OCI-LY1 (cell line): Measurements from ENCODE around the gene TACC3.

Experiments
- EZH2 ChIP-seq: fragments of 200-600 bp; sonication (generic), shearing (Covaris generic); IDR thresholded peaks from 2 replicates; pipeline ENCODE4 v1.8.0; 2017; ENCODE audit warnings: borderline replicate concordance, mixed run types, mild to moderate bottlenecking, antibody characterized with exemption, low read length, moderate library complexity, mixed read lengths
- TF ChIP-seq, protein P1 (sequence below): fragments of 200-600 bp; sonication (generic), shearing (Covaris generic); IDR thresholded peaks from 2 replicates; pipeline ENCODE4 v1.5.1; 2017; ENCODE audit warnings: mild to moderate bottlenecking, antibody characterized with exemption, low read length, moderate library complexity, mixed read lengths

DNA sequence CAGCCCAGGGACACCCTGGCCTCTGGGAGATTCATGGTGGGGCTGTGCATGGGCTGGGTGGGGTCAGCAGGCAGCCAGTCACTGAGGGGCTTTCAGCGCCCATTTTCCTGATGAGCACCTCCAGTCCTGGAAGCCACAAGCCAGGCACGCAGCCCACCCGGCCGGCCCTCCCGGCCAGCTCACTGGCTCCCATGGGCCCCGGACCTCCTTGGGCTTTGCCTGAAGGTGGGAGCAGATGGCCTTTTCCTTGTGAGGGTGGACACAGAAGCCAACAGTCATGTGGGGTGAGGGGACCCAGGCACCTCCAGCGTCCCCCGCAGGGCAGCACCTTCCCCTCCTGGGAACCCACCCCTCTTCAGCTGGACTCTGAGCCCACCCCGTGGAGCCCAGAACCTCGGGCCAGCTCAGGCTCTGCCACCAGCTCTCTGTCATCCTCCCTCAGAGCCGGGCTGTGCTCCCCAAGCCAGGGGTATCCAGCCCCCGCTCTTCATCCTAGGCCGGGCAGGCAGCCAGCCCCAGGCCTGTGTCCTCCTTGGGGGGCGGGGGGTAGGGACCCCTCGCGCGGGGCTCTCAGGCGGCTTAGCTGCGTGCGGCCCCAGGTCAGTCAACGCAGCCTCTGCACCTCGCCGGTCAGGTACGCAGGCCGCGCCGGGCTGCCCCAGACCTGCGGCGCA is 71.0 kb downstream of the TACC3 start:
- TF ChIP-seq, protein P1, sequence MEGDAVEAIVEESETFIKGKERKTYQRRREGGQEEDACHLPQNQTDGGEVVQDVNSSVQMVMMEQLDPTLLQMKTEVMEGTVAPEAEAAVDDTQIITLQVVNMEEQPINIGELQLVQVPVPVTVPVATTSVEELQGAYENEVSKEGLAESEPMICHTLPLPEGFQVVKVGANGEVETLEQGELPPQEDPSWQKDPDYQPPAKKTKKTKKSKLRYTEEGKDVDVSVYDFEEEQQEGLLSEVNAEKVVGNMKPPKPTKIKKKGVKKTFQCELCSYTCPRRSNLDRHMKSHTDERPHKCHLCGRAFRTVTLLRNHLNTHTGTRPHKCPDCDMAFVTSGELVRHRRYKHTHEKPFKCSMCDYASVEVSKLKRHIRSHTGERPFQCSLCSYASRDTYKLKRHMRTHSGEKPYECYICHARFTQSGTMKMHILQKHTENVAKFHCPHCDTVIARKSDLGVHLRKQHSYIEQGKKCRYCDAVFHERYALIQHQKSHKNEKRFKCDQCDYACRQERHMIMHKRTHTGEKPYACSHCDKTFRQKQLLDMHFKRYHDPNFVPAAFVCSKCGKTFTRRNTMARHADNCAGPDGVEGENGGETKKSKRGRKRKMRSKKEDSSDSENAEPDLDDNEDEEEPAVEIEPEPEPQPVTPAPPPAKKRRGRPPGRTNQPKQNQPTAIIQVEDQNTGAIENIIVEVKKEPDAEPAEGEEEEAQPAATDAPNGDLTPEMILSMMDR: no peak
- no peak for TF ChIP-seq EZH2
